Caco-2 (cell line): Measurements from ENCODE around the gene MLN. TPM values are rescaled to one million over a fixed set of nuclear protein-coding genes. Genes with fewer than 3 reads are reported as not detected.

Source experiments
- BruUV-seq: library from RNA; stranded (reverse); fragments of 400-500 nt; replicated peaks from 2 replicates; lab custom pipeline; 2021; lab: Mats Ljungman, UMichigan
- CTCF ChIA-PET: fragments of 300-600 bp; sonication (Branson Sonifier 250); formaldehyde crosslinking; loops from one replicate; lab custom pipeline; 2022; ENCODE audit warnings: antibody characterized with exemption; lab: Charles Lee
- POLR2A ChIA-PET: fragments of 300-600 bp; sonication (Branson Sonifier 250); formaldehyde crosslinking; loops from one replicate; lab custom pipeline; 2022; ENCODE audit warnings: antibody characterized with exemption; lab: Charles Lee
- DNase-seq, 2 experiments: peaks; one replicate each; pipeline versions ENCODE4 v3.0.0 to v3.0.0-alpha.2; 2020 to 2022
- H3K27me3 ChIP-seq: replicated peaks from 2 replicates; pipeline ENCODE4 v1.6.0; 2011; ENCODE audit warnings: low read length; ENCODE audit not compliant: control insufficient read depth, insufficient read depth
- H3K36me3 ChIP-seq: 2 replicates; pipeline ENCODE4 v1.5.1; 2011; ENCODE audit warnings: low read length; ENCODE audit not compliant: control insufficient read depth, insufficient read depth
- H3K4me1 ChIP-seq: fragments of 250-450 bp; sonication (Bioruptor Pico); 2 replicates; pipeline ENCODE4 v1.5.1; 2020; ENCODE audit warnings: mild to moderate bottlenecking
- H3K4me3 ChIP-seq: 2 replicates; pipeline ENCODE4 v1.5.1; 2011; ENCODE audit warnings: low read depth, mild to moderate bottlenecking, control low read depth, low read length
- H3K9me3 ChIP-seq: fragments of 250-450 bp; sonication (Bioruptor Pico); 2 replicates; pipeline ENCODE4 v1.5.1; 2020; ENCODE audit warnings: mild to moderate bottlenecking, moderate library complexity
- H3K27ac Mint-ChIP-seq: one replicate; pipeline ENCODE4 v1.8.0; 2022; ENCODE audit warnings: mixed read lengths; ENCODE audit not compliant: unreplicated experiment
- H3K27me3 Mint-ChIP-seq: one replicate; pipeline ENCODE4 v1.8.0; 2022; ENCODE audit warnings: mixed read lengths; ENCODE audit not compliant: insufficient read depth, unreplicated experiment
- H3K36me3 Mint-ChIP-seq: one replicate; pipeline ENCODE4 v1.8.0; 2022; ENCODE audit warnings: mild to moderate bottlenecking, mixed read lengths; ENCODE audit not compliant: insufficient read depth, unreplicated experiment
- H3K4me1 Mint-ChIP-seq: one replicate; pipeline ENCODE4 v1.8.0; 2022; ENCODE audit warnings: low read depth, mixed read lengths; ENCODE audit not compliant: unreplicated experiment
- H3K4me3 Mint-ChIP-seq: one replicate; pipeline ENCODE4 v1.8.0; 2022; ENCODE audit warnings: mild to moderate bottlenecking, moderate library complexity, mixed read lengths; ENCODE audit not compliant: unreplicated experiment
- H3K9me3 Mint-ChIP-seq: one replicate; pipeline ENCODE4 v1.8.0; 2022; ENCODE audit warnings: mixed read lengths; ENCODE audit not compliant: unreplicated experiment
- CTCF ChIP-seq, 2 experiments: fragments of 200-600 bp in 1 of 2; IDR thresholded peaks; 1 replicate in 1 of 2; 2 replicates in 1 of 2; pipeline versions ENCODE4 v1.5.1 to v1.8.0; 2011 to 2022; ENCODE audit warnings: antibody characterized with exemption in 1 of 2, control low read depth in 1 of 2, inconsistent platforms in 1 of 2, low read depth in 1 of 2, low read length in 1 of 2, mild to moderate bottlenecking in 1 of 2, moderate library complexity in 1 of 2; ENCODE audit not compliant: insufficient read depth in 1 of 2, severe bottlenecking in 1 of 2, unreplicated experiment in 1 of 2
- intact Hi-C: fragments of 100-400 bp; cut with micrococcal nuclease; formaldehyde crosslinking; loops from one replicate; pipeline ENCODE4 v1.10.0; 2022; ENCODE audit not compliant: unreplicated experiment
- total RNA-seq: library from RNA; stranded (reverse); gene quantifications from 2 replicates; pipeline ENCODE4 v1.2.3, GENCODE V29; 2022

Gene MLN
- total RNA-seq, 1 experiment from 2014 or later: not detected

- BruUV-seq: no TSS peak
- no peaks in the 10 kb centered on the region for H3K27me3 Mint-ChIP-seq
- H3K9me3 Mint-ChIP-seq: no peaks in the 10 kb centered on the region
- H3K27ac Mint-ChIP-seq: no peak overlapping the region
- H3K4me1 Mint-ChIP-seq: peaks cover 14% of the 10 kb centered on the region
- POLR2A ChIA-PET: no interaction called here
- peaks cover 12% of the 10 kb centered on the region for H3K36me3 Mint-ChIP-seq
- intact Hi-C loops: no loop called here
- no peak overlapping the region for H3K4me3 ChIP-seq
- no peaks in the 10 kb centered on the region; the same call in 1 of the 2 replicates for H3K36me3 ChIP-seq
- H3K9me3 ChIP-seq: no peaks in the 10 kb centered on the region
- TF ChIP-seq CTCF (IDR thresholded peaks at IDR 0.05; ENCODE audit: insufficient read depth in 1 of 2, low read depth in 1 of 2, low read length in 1 of 2, severe bottlenecking in 1 of 2, unreplicated experiment in 1 of 2): no peak
- DNase-seq: no peak
- no peak overlapping the region for H3K4me3 Mint-ChIP-seq
- H3K27me3 ChIP-seq: no peaks in the 10 kb centered on the region
- H3K4me1 ChIP-seq: peaks cover 15% of the 10 kb centered on the region
- CTCF ChIA-PET: no interaction called here
These were observed 47.4 kb downstream of the MLN start for GRCh38 chr6:33756211-33756954.

GRCh38 chr6:33755070-33755869 is 48.5 kb downstream of the MLN start:
- DNase-seq: no peak
- Mint-ChIP-seq H3K4me1 (peaks cover 26% of the 10 kb centered on the region), H3K27me3 (no peaks in the 10 kb centered on the region), H3K9me3 (no peaks in the 10 kb centered on the region), H3K4me3 (no peak overlapping the region), H3K36me3 (peaks cover 12% of the 10 kb centered on the region), H3K27ac (no peak overlapping the region)
- H3K4me1 ChIP-seq: peaks cover 26% of the 10 kb centered on the region
- H3K27me3 ChIP-seq: no peaks in the 10 kb centered on the region
- ChIA-PET POLR2A (no interaction called here), CTCF (no interaction called here)
- BruUV-seq: no TSS peak
- H3K36me3 ChIP-seq: no peaks in the 10 kb centered on the region; the same call in 1 of the 2 replicates
- intact Hi-C loops: no loop called here
- no peaks in the 10 kb centered on the region for H3K9me3 ChIP-seq
- no peak for TF ChIP-seq CTCF (IDR thresholded peaks at IDR 0.05; ENCODE audit: insufficient read depth in 1 of 2, low read depth in 1 of 2, low read length in 1 of 2, severe bottlenecking in 1 of 2, unreplicated experiment in 1 of 2)
- no peak overlapping the region for H3K4me3 ChIP-seq

- BruUV-seq: no TSS peak
These were observed 49.6 kb downstream of the MLN start for GRCh38 chr6:33754222-33754621.

More at GRCh38 chr6:33754222-33754621, 49.6 kb downstream of the MLN start:
- no peak for TF ChIP-seq CTCF (IDR thresholded peaks at IDR 0.05; ENCODE audit: insufficient read depth in 1 of 2, low read depth in 1 of 2, low read length in 1 of 2, severe bottlenecking in 1 of 2, unreplicated experiment in 1 of 2)
- Histone ChIP-seq H3K36me3 (no peaks in the 10 kb centered on the region; the same call in 1 of the 2 replicates), H3K9me3 (no peaks in the 10 kb centered on the region), H3K27me3 (no peaks in the 10 kb centered on the region), H3K4me3 (no peak overlapping the region), H3K4me1 (peaks cover 30% of the 10 kb centered on the region)
- CTCF ChIA-PET: no interaction called here
- Mint-ChIP-seq H3K27ac (no peak overlapping the region), H3K4me1 (peaks cover 35% of the 10 kb centered on the region), H3K9me3 (no peaks in the 10 kb centered on the region), H3K4me3 (no peak overlapping the region), H3K36me3 (peaks cover 12% of the 10 kb centered on the region), H3K27me3 (no peaks in the 10 kb centered on the region)
- intact Hi-C loops: no loop called here
- no peak for DNase-seq
- POLR2A ChIA-PET: no interaction called here
